ENCODE data around the gene LKAAEAR1. TPM values are rescaled to one million over a fixed set of nuclear protein-coding genes. Genes with fewer than 3 reads are reported as not detected.

LKAAEAR1 gene
- total and polyA plus RNA-seq, 2 of the 13 experiments (the other 11 are each of a cell fraction or from before 2014, with no cell fraction given), result not detected

GRCh38 chr20:64079273-64080012 lies 4.8 kb downstream of the LKAAEAR1 start, which contains the start of gene RGS19 (continued):
- no peak for TF ChIP-seq ELK4 (CRISPR knock-in tag; IDR thresholded peaks at IDR 0.05; ENCODE audit: borderline replicate concordance)
- TF ChIP-seq MEF2D (CRISPR knock-in tag; IDR thresholded peaks at IDR 0.05), result no peak
- no peak for TF ChIP-seq IRX3 (CRISPR knock-in tag; IDR thresholded peaks at IDR 0.05; ENCODE audit: borderline replicate concordance, low read depth)
- no peak for TF ChIP-seq SNAPC5 (CRISPR knock-in tag; IDR thresholded peaks at IDR 0.05; ENCODE audit: borderline replicate concordance)
- no peak for TF ChIP-seq ZNF333 (CRISPR knock-in tag; IDR thresholded peaks at IDR 0.05; ENCODE audit: borderline replicate concordance)
- TF ChIP-seq FOXA1 (IDR thresholded peaks at IDR 0.05), result no peak
- TF ChIP-seq FOXA1 (CRISPR knock-in tag; IDR thresholded peaks at IDR 0.05), result no peak
- TF ChIP-seq ZNF160 (CRISPR knock-in tag; IDR thresholded peaks at IDR 0.05), result no peak
- TF ChIP-seq IKZF4 (CRISPR knock-in tag; IDR thresholded peaks at IDR 0.05; ENCODE audit: borderline replicate concordance, low read depth, not compliant biosample characterization), result no peak
- TF ChIP-seq DR1 (CRISPR knock-in tag; IDR thresholded peaks at IDR 0.05), result no peak
- peak; percentile 78 for TF ChIP-seq MYC (CRISPR knock-in tag; IDR thresholded peaks at IDR 0.05; ENCODE audit: borderline replicate concordance)
- TF ChIP-seq TARDBP (CRISPR knock-in tag; IDR thresholded peaks at IDR 0.05), result no peak
- no peak for TF ChIP-seq SMAD9 (CRISPR knock-in tag; IDR thresholded peaks at IDR 0.05)
- TF ChIP-seq ZFX (CRISPR knock-in tag; IDR thresholded peaks at IDR 0.05; ENCODE audit: low read depth), result peak; percentile 48; the same call in 1 of the 2 replicates
- no peak for TF ChIP-seq ZNF296 (CRISPR knock-in tag; conservative IDR thresholded peaks at IDR 0.05)
- no peak for TF ChIP-seq ZNF883 (CRISPR knock-in tag; IDR thresholded peaks at IDR 0.05; ENCODE audit: not compliant biosample characterization)
- TF ChIP-seq SPEN (CRISPR knock-in tag; IDR thresholded peaks at IDR 0.05; ENCODE audit: low read depth), result peak; percentile 56
- no peak for TF ChIP-seq ZNF879 (CRISPR knock-in tag; IDR thresholded peaks at IDR 0.05)
- no peak for TF ChIP-seq U2AF2 (IDR thresholded peaks at IDR 0.05; ENCODE audit: low read depth, low read length)
- TF ChIP-seq ZNF24 (IDR thresholded peaks at IDR 0.05), result no peak
- no peak for TF ChIP-seq SOX6 (IDR thresholded peaks at IDR 0.05)
- TF ChIP-seq SOX6 (CRISPR knock-in tag; IDR thresholded peaks at IDR 0.05), result no peak
- TF ChIP-seq BCL3 (CRISPR knock-in tag; IDR thresholded peaks at IDR 0.05), result no peak
- TF ChIP-seq ZNF367 (CRISPR knock-in tag; IDR thresholded peaks at IDR 0.05; ENCODE audit: borderline replicate concordance), result no peak

Measured in HepG2 (cell line).